MCF 10A (cell line): ENCODE data around the gene ADM2. TPM values are rescaled to one million over a fixed set of nuclear protein-coding genes. Genes with fewer than 3 reads are reported as not detected.

Experiments
- BruUV-seq: library from RNA; stranded (reverse); fragments of 400-500 nt; replicated peaks from 2 replicates; lab custom pipeline; 2021; lab: Mats Ljungman, UMichigan
- CTCF ChIA-PET: fragments of 300-600 bp; sonication (Branson Sonifier 250); formaldehyde crosslinking; extraction: SDS; loops from one replicate; lab custom pipeline; 2021; ENCODE audit warnings: antibody characterized with exemption, inconsistent platforms; lab: Yijun Ruan, JAX
- POLR2A ChIA-PET: fragments of 300-600, 350-650 bp; sonication (Branson Sonifier 250); formaldehyde crosslinking; extraction: SDS; loops from one replicate; lab custom pipeline; 2020; ENCODE audit warnings: antibody characterized with exemption, inconsistent platforms; lab: Yijun Ruan, JAX
- DNase-seq: peaks from one replicate; pipeline ENCODE4 v3.0.0-alpha.2; 2018; ENCODE audit not compliant: unreplicated experiment
- H3K27ac Mint-ChIP-seq: one replicate; pipeline ENCODE4 v1.8.0; 2022; ENCODE audit warnings: mild to moderate bottlenecking, low read depth, mixed read lengths; ENCODE audit not compliant: unreplicated experiment
- H3K27me3 Mint-ChIP-seq: one replicate; pipeline ENCODE4 v1.8.0; 2022; ENCODE audit warnings: mixed read lengths; ENCODE audit not compliant: insufficient read depth, unreplicated experiment
- H3K36me3 Mint-ChIP-seq: one replicate; pipeline ENCODE4 v1.8.0; 2022; ENCODE audit warnings: mild to moderate bottlenecking, moderate library complexity, mixed read lengths; ENCODE audit not compliant: insufficient read depth, unreplicated experiment
- H3K4me1 Mint-ChIP-seq: one replicate; pipeline ENCODE4 v1.8.0; 2022; ENCODE audit warnings: mixed read lengths; ENCODE audit not compliant: insufficient read depth, unreplicated experiment
- H3K4me3 Mint-ChIP-seq: one replicate; pipeline ENCODE4 v1.8.0; 2022; ENCODE audit warnings: mild to moderate bottlenecking, moderate library complexity, mixed read lengths; ENCODE audit not compliant: unreplicated experiment
- H3K9me3 Mint-ChIP-seq: one replicate; pipeline ENCODE4 v1.8.0; 2022; ENCODE audit warnings: mixed read lengths; ENCODE audit not compliant: unreplicated experiment
- intact Hi-C: fragments of 100-400 bp; cut with micrococcal nuclease; formaldehyde crosslinking; loops from 2 replicates; pipeline ENCODE4 v1.14.1; 2022
- total RNA-seq: library from RNA; stranded (reverse); gene quantifications from 2 replicates; pipeline ENCODE4 v1.2.3, GENCODE V29; 2022
- TF ChIP-seq, protein P1 (sequence below): fragments of 200-600 bp; IDR thresholded peaks from one replicate; pipeline ENCODE4 v1.8.0; 2022; ENCODE audit warnings: antibody characterized with exemption, mild to moderate bottlenecking; ENCODE audit not compliant: unreplicated experiment

The ADM2 gene
- total RNA-seq, 1 experiment from 2014 or later, result 39.7 TPM

DNA sequence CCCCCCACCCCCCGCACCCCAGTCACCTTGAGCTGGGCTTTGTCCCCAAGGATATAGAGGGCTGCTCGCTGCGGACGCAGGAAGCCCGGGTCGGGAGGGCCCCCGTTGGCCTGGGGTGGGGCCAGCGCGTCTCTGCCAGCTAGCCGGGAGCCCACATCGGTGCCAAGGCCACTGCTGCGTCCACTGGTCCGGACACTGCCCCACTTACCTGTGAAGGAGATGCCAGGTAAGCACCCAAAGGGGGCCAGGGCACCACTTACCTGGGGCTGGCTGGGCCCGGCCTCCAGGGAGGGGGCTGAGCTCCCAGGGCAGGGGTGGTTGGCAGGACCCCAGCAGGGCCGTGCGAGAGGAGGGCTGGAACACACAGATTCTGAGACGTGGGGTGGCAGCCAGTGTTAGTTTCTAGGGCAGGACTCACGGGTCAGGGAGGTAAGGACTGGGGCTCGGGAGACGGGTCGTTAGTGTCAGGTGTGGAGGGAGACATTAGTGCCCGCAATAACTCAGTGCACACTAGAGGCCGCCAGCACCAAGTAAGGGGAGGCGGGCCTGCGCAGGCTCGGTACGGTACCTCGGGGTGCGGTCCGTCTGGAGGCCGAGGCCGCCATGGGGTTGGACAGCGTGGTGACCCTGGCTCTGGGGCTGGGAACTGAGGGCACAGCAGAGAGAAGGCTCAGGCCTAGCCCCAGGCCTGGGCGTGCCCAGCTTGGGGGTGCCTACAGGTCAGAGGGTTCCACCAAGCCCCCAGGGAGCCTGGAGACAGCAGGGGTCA is 24.7 kb upstream of the ADM2 start:
- Mint-ChIP-seq H3K27me3 (no peaks in the 10 kb centered on the region), H3K9me3 (no peaks in the 10 kb centered on the region), H3K27ac (no peak overlapping the region), H3K4me1 (no peaks in the 10 kb centered on the region), H3K4me3 (no peak overlapping the region), H3K36me3 (peaks cover 46% of the 10 kb centered on the region)
- intact Hi-C loops, result no loop called here
- BruUV-seq, result no TSS peak
- POLR2A ChIA-PET, result interaction anchor here (1.5 to 1.7 kb wide), 2 partner anchors 13 to 165 kb away, joined by 3 to 6 read pairs; no protein-coding TSS in a partner anchor
- DNase-seq, result no peak
- CTCF ChIA-PET, result interaction anchor here (0.6 to 1.7 kb wide), 8 partner anchors 15 to 541 kb away, joined by 3 to 6 read pairs (median 3); partner anchors contain the start of gene MIOX
- TF ChIP-seq, protein P1, sequence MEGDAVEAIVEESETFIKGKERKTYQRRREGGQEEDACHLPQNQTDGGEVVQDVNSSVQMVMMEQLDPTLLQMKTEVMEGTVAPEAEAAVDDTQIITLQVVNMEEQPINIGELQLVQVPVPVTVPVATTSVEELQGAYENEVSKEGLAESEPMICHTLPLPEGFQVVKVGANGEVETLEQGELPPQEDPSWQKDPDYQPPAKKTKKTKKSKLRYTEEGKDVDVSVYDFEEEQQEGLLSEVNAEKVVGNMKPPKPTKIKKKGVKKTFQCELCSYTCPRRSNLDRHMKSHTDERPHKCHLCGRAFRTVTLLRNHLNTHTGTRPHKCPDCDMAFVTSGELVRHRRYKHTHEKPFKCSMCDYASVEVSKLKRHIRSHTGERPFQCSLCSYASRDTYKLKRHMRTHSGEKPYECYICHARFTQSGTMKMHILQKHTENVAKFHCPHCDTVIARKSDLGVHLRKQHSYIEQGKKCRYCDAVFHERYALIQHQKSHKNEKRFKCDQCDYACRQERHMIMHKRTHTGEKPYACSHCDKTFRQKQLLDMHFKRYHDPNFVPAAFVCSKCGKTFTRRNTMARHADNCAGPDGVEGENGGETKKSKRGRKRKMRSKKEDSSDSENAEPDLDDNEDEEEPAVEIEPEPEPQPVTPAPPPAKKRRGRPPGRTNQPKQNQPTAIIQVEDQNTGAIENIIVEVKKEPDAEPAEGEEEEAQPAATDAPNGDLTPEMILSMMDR, result peak; percentile 11

GRCh38 chr22:50459016-50459415 is 22.3 kb upstream of the ADM2 start:
- ChIA-PET POLR2A (interaction anchor here (0.8 kb wide), 1 partner anchor 49 kb away, joined by 3 read pairs; the partner anchor contains the start of gene LMF2), CTCF (interaction anchor here (0.6 to 1.2 kb wide), 4 partner anchors 10 to 162 kb away, joined by 3 to 6 read pairs (median 4); no protein-coding TSS in a partner anchor)
- H3K36me3 Mint-ChIP-seq, result peaks cover 47% of the 10 kb centered on the region
- H3K9me3 Mint-ChIP-seq, result no peaks in the 10 kb centered on the region
- no peak overlapping the region for H3K27ac Mint-ChIP-seq
- H3K4me3 Mint-ChIP-seq, result no peak overlapping the region
- no peaks in the 10 kb centered on the region for H3K4me1 Mint-ChIP-seq
- intact Hi-C loops, result no loop called here
- H3K27me3 Mint-ChIP-seq, result no peaks in the 10 kb centered on the region
- no peak for DNase-seq
- TF ChIP-seq, protein P1, result no peak
- BruUV-seq, result no TSS peak

DNA sequence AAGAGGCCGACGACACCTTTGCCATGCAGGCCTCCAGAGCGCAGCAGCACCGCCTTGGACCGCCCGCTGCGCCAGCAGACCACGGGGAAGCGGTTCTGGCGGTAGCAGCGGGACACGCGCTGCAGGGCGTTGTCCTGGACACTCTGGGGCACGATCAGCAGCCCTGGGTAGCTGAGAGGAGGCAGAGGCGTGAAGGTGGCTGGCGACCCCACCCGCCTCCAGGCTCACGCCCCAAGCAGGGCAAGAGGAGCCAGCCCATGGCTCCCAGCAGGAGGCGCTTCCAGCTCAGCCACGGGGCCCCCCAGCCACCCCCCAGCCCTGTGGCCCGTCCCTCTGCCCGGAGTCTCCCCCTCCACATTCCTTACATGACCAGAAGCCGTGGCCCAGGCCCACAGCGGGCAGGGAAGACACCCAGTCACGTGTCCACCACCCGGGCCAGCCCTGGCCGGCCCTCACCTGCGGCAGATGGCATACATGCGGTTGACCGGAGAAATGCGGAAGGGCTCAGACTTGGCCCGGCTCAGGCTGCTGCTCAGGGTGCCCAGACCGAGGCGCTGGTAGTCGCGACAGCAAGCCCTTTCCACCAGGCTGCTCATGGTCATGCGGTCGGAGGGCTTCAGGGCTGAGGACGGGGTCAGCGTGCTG is 21.7 kb upstream of the ADM2 start:
- ChIA-PET POLR2A (interaction anchor here (0.8 kb wide), 1 partner anchor 48 kb away, joined by 3 read pairs; the partner anchor contains the start of gene LMF2), CTCF (interaction anchor here (1.2 kb wide), 1 partner anchor 161 kb away, joined by 4 read pairs; no protein-coding TSS in a partner anchor)
- Mint-ChIP-seq H3K27me3 (no peaks in the 10 kb centered on the region), H3K27ac (no peak overlapping the region), H3K36me3 (peaks cover 49% of the 10 kb centered on the region), H3K4me1 (no peaks in the 10 kb centered on the region), H3K4me3 (no peak overlapping the region), H3K9me3 (no peaks in the 10 kb centered on the region)
- no peak for DNase-seq
- no TSS peak for BruUV-seq
- intact Hi-C loops, result no loop called here
- TF ChIP-seq, protein P1, result no peak

GRCh38 chr22:50460938-50461337 is 20.4 kb upstream of the ADM2 start:
- H3K27me3 Mint-ChIP-seq, result no peaks in the 10 kb centered on the region
- BruUV-seq, result no TSS peak
- POLR2A ChIA-PET, result interaction anchor here (0.6 kb wide), 1 partner anchor 16 kb away, joined by 3 read pairs; no protein-coding TSS in a partner anchor
- H3K36me3 Mint-ChIP-seq, result peaks cover 45% of the 10 kb centered on the region
- H3K4me1 Mint-ChIP-seq, result no peaks in the 10 kb centered on the region
- DNase-seq, result no peak
- CTCF ChIA-PET, result interaction anchor here (0.6 to 1.0 kb wide), 3 partner anchors 8 to 37 kb away, joined by 3 to 4 read pairs (median 3); no protein-coding TSS in a partner anchor
- no peaks in the 10 kb centered on the region for H3K9me3 Mint-ChIP-seq
- intact Hi-C loops, result no loop called here
- no peak overlapping the region for H3K4me3 Mint-ChIP-seq
- no peak overlapping the region for H3K27ac Mint-ChIP-seq
- TF ChIP-seq, protein P1, result no peak
